Transverse colon (tissue), 4 donors: Measurements from ENCODE around the gene EDN2. TPM values are rescaled to one million over a fixed set of nuclear protein-coding genes. Genes with fewer than 3 reads are reported as not detected.
A peak's percentile ranks its signal among the peaks of the same experiment; 100 is the strongest.

ENCODE experiments used
- DNase-seq: peaks from one replicate; pipeline ENCODE4 v3.0.0-alpha.2; 2019
- H3K27ac ChIP-seq, 4 donors: fragments of 200-600 bp; sonication (generic); 2 replicates each; pipeline ENCODE4 v1.5.1; 2016 to 2018; ENCODE audit warnings: inconsistent platforms in 4 of 4
- H3K27me3 ChIP-seq: fragments of 200-600 bp; sonication (generic); 2 replicates; pipeline ENCODE4 v1.5.1; 2017; ENCODE audit warnings: inconsistent platforms
- H3K36me3 ChIP-seq, 4 donors: fragments of 200-600 bp; sonication (generic); 2 replicates each; pipeline ENCODE4 v1.5.1; 2017 to 2019; ENCODE audit warnings: inconsistent platforms in 4 of 4
- H3K4me1 ChIP-seq, 4 donors: fragments of 200-600 bp; sonication (generic); 2 replicates each; pipeline ENCODE4 v1.5.1; 2017 to 2020; ENCODE audit warnings: inconsistent platforms in 4 of 4
- H3K4me3 ChIP-seq, 4 donors: fragments of 200-600 bp; sonication (generic); 1 replicate in 1 of 4; 2 replicates in 3 of 4; pipeline versions ENCODE4 v1.5.1 to v1.6.1; 2017 to 2019; ENCODE audit warnings: inconsistent platforms in 4 of 4
- H3K9me3 ChIP-seq, 2 donors: fragments of 200-600 bp; sonication (generic); 2 replicates each; pipeline ENCODE4 v1.5.1; 2017 to 2019; ENCODE audit warnings: inconsistent platforms in 2 of 2
- CTCF ChIP-seq, 5 experiments: fragments of 200-600 bp in 3 of 5; fragments of 450-650 bp in 2 of 5; sonication (generic) in 3 of 5; IDR thresholded peaks; 1 replicate in 2 of 5; 2 replicates in 3 of 5; pipeline ENCODE4 v1.5.1; 2016 to 2017; ENCODE audit warnings: antibody characterized with exemption in 5 of 5, inconsistent platforms in 3 of 5, mild to moderate bottlenecking in 2 of 5, moderate library complexity in 1 of 5
- EP300 ChIP-seq: sonication (generic); formaldehyde crosslinking; IDR thresholded peaks from one replicate; pipeline ENCODE4 v1.6.1; 2017; ENCODE audit warnings: antibody characterized with exemption, low read depth
- POLR2A ChIP-seq: fragments of 450-650 bp; IDR thresholded peaks from one replicate; pipeline ENCODE4 v1.6.1; 2016; ENCODE audit warnings: antibody characterized with exemption, mild to moderate bottlenecking, moderate library complexity
- POLR2AphosphoS5 ChIP-seq, 3 donors: sonication (generic); formaldehyde crosslinking; IDR thresholded peaks; one replicate each; pipeline ENCODE4 v1.6.1; 2016; ENCODE audit warnings: antibody characterized with exemption in 3 of 3
- WGBS, 2 donors: methylation state at CpG; one replicate each; pipeline ENCODE4 v1.1.5; 2018; ENCODE audit warnings: low coverage in 1 of 2; 5-methylcytosine and 5-hydroxymethylcytosine counted together
- in situ Hi-C, 4 donors: fragments of 200-750 bp; cut with MboI; loops; one replicate each; pipeline versions ENCODE4 v1.15.0 to v1.15.1; 2017; ENCODE audit warnings: low sequenced_read_pairs in 3 of 4, low pct_ligation_motif_present in 1 of 4, low pct_unique_long_range_greater_than_20kb in 1 of 4
- intact Hi-C: fragments of 100-400 bp; cut with DNase I; formaldehyde crosslinking; loops from one replicate; pipeline ENCODE4 v1.15.1; 2023; ENCODE audit warnings: low total_unique reads
- total RNA-seq, 4 donors: library from RNA; depleted of rRNA; stranded (reverse); fragments of >200 nt; gene quantifications; one replicate each; pipeline ENCODE4 v1.1.0, GENCODE V29; 2016

Gene EDN2
- total RNA-seq, 4 donors from 2014 or later: 3.8 to 15.7 (median 10.3) TPM

- in situ Hi-C loops (loop anchor here in 3 of 4 donors (5.0 to 10.0 kb wide), 3 partner anchors 159 to 169 kb away; no protein-coding TSS in a partner anchor), intact Hi-C loops (no loop called here)
- Histone ChIP-seq H3K4me3 (no peak overlapping the region), H3K9me3 (no peaks in the 10 kb centered on the region), H3K27ac (no peak overlapping the region), H3K36me3 (no peaks in the 10 kb centered on the region), H3K27me3 (peaks cover 5% of the 10 kb centered on the region), H3K4me1 (peaks cover 13 to 24% (median 17%) of the 10 kb centered on the region in 4 donors)
- no peak for DNase-seq
- TF ChIP-seq CTCF (IDR thresholded peaks at IDR 0.05): no peak
- no peak for TF ChIP-seq POLR2AphosphoS5 (IDR thresholded peaks at IDR 0.05)
- TF ChIP-seq POLR2A: no peak
- WGBS, 2 donors: 74% methylated on average over 4 of the region's 4 CpGs; no CpG with 5 or more reads in 1 of the 2 donors
These were observed 51.0 kb downstream of the EDN2 start for GRCh38 chr1:41433501-41433900.

- in situ Hi-C loops (loop anchor here in 3 of 4 donors (5.0 to 10.0 kb wide), 3 partner anchors 158 to 168 kb away; no protein-coding TSS in a partner anchor), intact Hi-C loops (no loop called here)
- Histone ChIP-seq H3K27me3 (peaks cover 5% of the 10 kb centered on the region), H3K4me1 (peaks cover 13 to 24% (median 17%) of the 10 kb centered on the region in 4 donors), H3K9me3 (no peaks in the 10 kb centered on the region), H3K27ac (peak overlapping the region in 2 of 4 donors; percentile 35 to 48), H3K36me3 (no peaks in the 10 kb centered on the region), H3K4me3 (no peak overlapping the region)
- no peak for TF ChIP-seq EP300
- no peak for TF ChIP-seq POLR2A
- peak; percentile 84 to 96 (median 88) for TF ChIP-seq CTCF (IDR thresholded peaks at IDR 0.05)
- TF ChIP-seq POLR2AphosphoS5 (IDR thresholded peaks at IDR 0.05): no peak
- DNase-seq: peak; percentile 90
- WGBS, 2 donors: 26% methylated on average over 17 of the region's 17 CpGs; no CpG with 5 or more reads in 1 of the 2 donors
These were observed 51.8 kb downstream of the EDN2 start for GRCh38 chr1:41432481-41433280.

GRCh38 chr1:41431490-41432350, 52.8 kb downstream of the EDN2 start:
- no peaks in the 10 kb centered on the region for H3K9me3 ChIP-seq
- H3K27ac ChIP-seq: peak overlapping the region in 2 of 4 donors; percentile 35 to 48
- intact Hi-C loops (no loop called here), in situ Hi-C loops (loop anchor here in 3 of 4 donors (5.0 to 10.0 kb wide), 3 partner anchors 157 to 167 kb away; no protein-coding TSS in a partner anchor)
- peaks cover 13 to 24% (median 17%) of the 10 kb centered on the region in 4 donors for H3K4me1 ChIP-seq
- no peak overlapping the region for H3K4me3 ChIP-seq
- DNase-seq: no peak
- WGBS, 2 donors: 78% methylated on average over 20 of the region's 20 CpGs; no CpG with 5 or more reads in 1 of the 2 donors
- TF ChIP-seq POLR2A (no peak), POLR2AphosphoS5 (IDR thresholded peaks at IDR 0.05) (no peak), EP300 (no peak), CTCF (IDR thresholded peaks at IDR 0.05) (no peak)
- H3K36me3 ChIP-seq: no peaks in the 10 kb centered on the region
- no peaks in the 10 kb centered on the region for H3K27me3 ChIP-seq

- Histone ChIP-seq H3K27me3 (no peaks in the 10 kb centered on the region), H3K9me3 (no peaks in the 10 kb centered on the region), H3K36me3 (no peaks in the 10 kb centered on the region), H3K4me3 (no peak overlapping the region), H3K4me1 (peaks cover 13 to 24% (median 17%) of the 10 kb centered on the region in 4 donors), H3K27ac (no peak overlapping the region)
- in situ Hi-C loops: loop anchor here in 3 of 4 donors (5.0 to 10.0 kb wide), 3 partner anchors 156 to 166 kb away; no protein-coding TSS in a partner anchor
- no peak for DNase-seq
- WGBS, 2 donors: 62% methylated on average over 4 of the region's 4 CpGs; no CpG with 5 or more reads in 1 of the 2 donors
- TF ChIP-seq CTCF (IDR thresholded peaks at IDR 0.05): no peak
- TF ChIP-seq POLR2AphosphoS5 (IDR thresholded peaks at IDR 0.05): no peak
- TF ChIP-seq EP300: no peak
- TF ChIP-seq POLR2A: no peak
- intact Hi-C loops: no loop called here
These were observed 53.9 kb downstream of the EDN2 start for GRCh38 chr1:41430582-41430981.
